ENCODE data around the gene ITGB3.

GRCh38 chr17:47229535-47230443 lies 23.8 kb upstream of the ITGB3 start:
- peak; percentile 89 to 99 (median 97) for TF ChIP-seq CTCF (IDR thresholded peaks at IDR 0.05)
- TF ChIP-seq POLR2A (IDR thresholded peaks at IDR 0.05), result no peak
